Measurements from ENCODE around the gene NOL8. TPM values are rescaled to one million over a fixed set of nuclear protein-coding genes. Genes with fewer than 3 reads are reported as not detected.

The NOL8 gene
- total RNA-seq, result 20.2 and 22.5 TPM in 2 replicates

DNA sequence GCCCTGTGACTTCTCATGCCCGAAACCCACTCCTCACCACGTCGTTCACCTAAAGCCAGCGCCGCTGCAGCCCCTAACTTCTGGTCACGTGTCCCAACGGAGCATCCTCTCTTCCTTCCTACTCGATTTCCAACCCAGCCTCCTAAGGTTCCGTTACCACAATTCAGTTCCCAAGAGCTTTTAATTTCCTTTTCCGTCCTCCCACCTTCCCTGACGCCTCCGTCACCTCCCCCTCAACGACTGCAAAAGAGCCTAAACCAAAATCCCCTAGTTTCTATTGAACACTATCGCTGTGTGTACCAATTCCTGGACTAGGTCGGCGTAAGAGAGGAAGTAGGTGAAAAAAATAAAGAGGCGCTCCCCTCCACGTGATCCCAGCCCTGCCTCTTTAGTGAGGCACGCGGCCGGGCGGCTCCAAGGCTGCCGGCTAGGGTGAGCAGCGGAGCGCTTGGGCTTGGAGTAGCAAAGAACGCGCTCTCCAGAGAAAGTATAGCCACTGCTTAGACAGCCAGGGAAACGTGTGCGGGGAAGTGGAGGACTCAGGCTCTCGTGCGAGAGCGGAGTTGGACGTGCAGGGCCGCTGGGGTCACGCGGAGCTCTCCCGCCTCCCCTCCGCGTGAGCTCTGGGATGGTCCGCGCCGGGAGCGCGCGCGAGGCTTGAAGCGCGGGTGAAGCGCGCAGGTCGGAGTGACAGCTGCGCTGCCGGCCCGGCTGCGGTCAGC is at the start of gene NOL8, which contains the start of gene CENPP:
TSS of gene NOL8 (minus strand) at position 82 of the 722 bp plus-strand sequence. CDS start 1,189 bp downstream, outside the sequence.
TSS of gene CENPP (plus strand) at position 685 of the 722 bp plus-strand sequence.

DNA sequence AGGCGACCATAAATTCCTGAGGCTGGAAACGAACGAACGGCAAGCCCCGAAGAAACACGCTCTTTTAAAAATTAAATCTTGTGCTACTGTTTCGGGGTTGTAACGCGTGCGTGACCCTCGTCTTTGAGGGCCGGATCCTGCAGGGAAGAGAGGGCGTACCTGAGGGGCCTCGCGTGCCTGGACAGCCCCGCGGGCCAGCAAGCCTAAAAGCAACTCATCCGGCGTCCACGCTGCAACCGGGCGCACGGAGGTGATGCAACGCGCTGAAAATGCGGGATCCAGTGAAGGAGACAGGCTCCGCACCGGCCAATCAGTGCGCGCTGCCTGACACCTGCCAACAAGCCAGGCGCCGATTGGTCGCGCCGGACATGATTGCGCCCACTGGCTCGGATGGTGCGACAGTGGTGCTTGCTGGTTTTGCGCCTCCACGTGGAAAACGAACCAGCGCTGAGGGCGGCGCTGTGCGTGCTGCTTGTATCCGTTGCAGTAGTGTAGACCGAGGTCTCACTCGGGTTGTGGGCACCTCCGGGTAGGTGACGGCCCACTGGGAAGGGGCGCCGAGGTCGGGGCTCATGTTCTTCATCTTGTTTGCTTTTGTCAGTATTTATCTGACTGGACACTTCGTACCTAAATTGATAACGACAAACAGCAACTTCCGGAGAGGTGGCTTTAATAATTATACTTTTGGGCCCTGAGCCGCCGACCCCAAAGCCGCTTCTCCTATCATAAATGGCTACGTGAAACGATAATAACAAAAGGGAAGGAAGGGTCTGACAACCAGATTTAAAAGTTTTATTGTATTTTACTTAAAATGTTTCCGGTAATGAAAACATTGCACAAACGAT is 31.5 kb downstream of the NOL8 start, which contains the start of gene IARS1:
TSS of gene IARS1 (minus strand) at position 246 of the 845 bp plus-strand sequence. CDS start 4,278 bp downstream, outside the sequence.

Other genes with a start within 250 kb of the NOL8 start
- gene SPTLC1, start 209.9 kb downstream of the NOL8 start, total RNA-seq, result 81.4 and 91.0 TPM in 2 replicates
- 133 and 141 TPM in 2 replicates for gene IARS1, start 31.7 kb downstream of the NOL8 start, total RNA-seq
- gene CENPP, start 603 bp upstream of the NOL8 start, total RNA-seq, result 8.7 and 10.7 TPM in 2 replicates
- not detected in 2 replicates for gene OGN, start 79.2 kb upstream of the NOL8 start, total RNA-seq
- gene OMD, start 99.1 kb upstream of the NOL8 start, total RNA-seq, result not detected in 2 replicates
- 0.07 TPM in 1 of 2 replicates, not detected in the other for gene ASPN, start 157.2 kb upstream of the NOL8 start, total RNA-seq
- gene ECM2, start 210.6 kb upstream of the NOL8 start, total RNA-seq, result not detected in 2 replicates

Data from mammary microvascular endothelial cell (primary cell).